ENCODE data around the gene GRID2. TPM values are rescaled to one million over a fixed set of nuclear protein-coding genes. Genes with fewer than 3 reads are reported as not detected.
"Not testable (repeated sequence)": the region's sequence is repeated elsewhere in the genome, so short reads cannot be mapped to it uniquely, and the experiment has no call there.

Gene GRID2
- total RNA-seq, 2 donors from 2014 or later: 27.3 to 40.4 TPM

DNA sequence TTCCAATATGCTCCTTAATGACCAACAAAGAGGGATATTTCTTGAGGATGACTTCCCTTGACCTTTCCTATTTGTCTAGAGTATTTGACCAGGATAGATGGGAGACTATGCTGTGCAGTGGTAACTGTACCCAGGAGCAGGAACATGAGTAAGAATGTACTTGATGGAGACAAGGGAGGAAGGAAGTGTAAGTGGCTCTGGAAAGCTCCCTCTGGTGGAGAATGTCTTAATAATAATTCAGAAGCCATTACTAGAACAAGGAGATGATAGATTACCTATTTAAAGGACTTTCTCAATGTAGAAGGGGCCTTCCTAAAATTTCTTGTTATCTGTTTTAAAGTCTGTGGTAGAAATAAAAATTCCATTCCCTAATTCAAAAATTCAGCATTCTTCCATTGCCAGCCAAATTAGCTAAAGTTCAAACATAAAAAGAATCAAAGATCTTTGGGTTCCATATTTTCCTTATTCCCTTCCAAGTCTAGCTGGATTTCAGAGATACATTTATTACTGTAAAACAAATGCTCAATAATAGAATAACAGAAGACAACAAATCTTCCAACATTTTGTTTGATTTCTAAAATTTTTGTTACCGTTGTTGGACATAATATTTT, 83.8 kb downstream of the GRID2 start:
- no peak overlapping the region for H3K9ac ChIP-seq (ENCODE audit: extremely low read depth, low read length, poor library complexity, severe bottlenecking)
- no peak for DNase-seq
- Mint-ChIP-seq H3K9me3 (peaks cover 1% of the 10 kb centered on the region), H3K27ac (no peak overlapping the region), H3K36me3 (ENCODE audit: low read depth) (no peaks in the 10 kb centered on the region), H3K4me3 (no peak overlapping the region), H3K27me3 (ENCODE audit: insufficient read depth) (no peaks in the 10 kb centered on the region), H3K4me1 (peaks cover 8% of the 10 kb centered on the region)
- WGBS, 2 experiments (ENCODE audit: insufficient coverage in 1 of 2, insufficient read length in 1 of 2): 90% methylated on average over 1 of the region's 1 CpG; no CpG with 5 or more reads in 1 of the 2 experiments
- no peaks in the 10 kb centered on the region for H3K9me3 ChIP-seq (ENCODE audit: control insufficient read depth, low read length)
- H3K27ac ChIP-seq (ENCODE audit: low read depth, low read length): no peak overlapping the region
- TF ChIP-seq, protein P1, sequence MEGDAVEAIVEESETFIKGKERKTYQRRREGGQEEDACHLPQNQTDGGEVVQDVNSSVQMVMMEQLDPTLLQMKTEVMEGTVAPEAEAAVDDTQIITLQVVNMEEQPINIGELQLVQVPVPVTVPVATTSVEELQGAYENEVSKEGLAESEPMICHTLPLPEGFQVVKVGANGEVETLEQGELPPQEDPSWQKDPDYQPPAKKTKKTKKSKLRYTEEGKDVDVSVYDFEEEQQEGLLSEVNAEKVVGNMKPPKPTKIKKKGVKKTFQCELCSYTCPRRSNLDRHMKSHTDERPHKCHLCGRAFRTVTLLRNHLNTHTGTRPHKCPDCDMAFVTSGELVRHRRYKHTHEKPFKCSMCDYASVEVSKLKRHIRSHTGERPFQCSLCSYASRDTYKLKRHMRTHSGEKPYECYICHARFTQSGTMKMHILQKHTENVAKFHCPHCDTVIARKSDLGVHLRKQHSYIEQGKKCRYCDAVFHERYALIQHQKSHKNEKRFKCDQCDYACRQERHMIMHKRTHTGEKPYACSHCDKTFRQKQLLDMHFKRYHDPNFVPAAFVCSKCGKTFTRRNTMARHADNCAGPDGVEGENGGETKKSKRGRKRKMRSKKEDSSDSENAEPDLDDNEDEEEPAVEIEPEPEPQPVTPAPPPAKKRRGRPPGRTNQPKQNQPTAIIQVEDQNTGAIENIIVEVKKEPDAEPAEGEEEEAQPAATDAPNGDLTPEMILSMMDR (conservative IDR thresholded peaks at IDR 0.05): peak; percentile 84
- H3K36me3 ChIP-seq (ENCODE audit: control insufficient read depth, insufficient read depth, low read length): no peaks in the 10 kb centered on the region
- H3K4me1 ChIP-seq (ENCODE audit: control insufficient read depth, insufficient read depth, low read length): no peaks in the 10 kb centered on the region
- no peaks in the 10 kb centered on the region for H3K27me3 ChIP-seq (ENCODE audit: control insufficient read depth, insufficient read depth, low read length, poor library complexity, severe bottlenecking)
- no peak overlapping the region for H3K4me3 ChIP-seq (ENCODE audit: low read length)

DNA sequence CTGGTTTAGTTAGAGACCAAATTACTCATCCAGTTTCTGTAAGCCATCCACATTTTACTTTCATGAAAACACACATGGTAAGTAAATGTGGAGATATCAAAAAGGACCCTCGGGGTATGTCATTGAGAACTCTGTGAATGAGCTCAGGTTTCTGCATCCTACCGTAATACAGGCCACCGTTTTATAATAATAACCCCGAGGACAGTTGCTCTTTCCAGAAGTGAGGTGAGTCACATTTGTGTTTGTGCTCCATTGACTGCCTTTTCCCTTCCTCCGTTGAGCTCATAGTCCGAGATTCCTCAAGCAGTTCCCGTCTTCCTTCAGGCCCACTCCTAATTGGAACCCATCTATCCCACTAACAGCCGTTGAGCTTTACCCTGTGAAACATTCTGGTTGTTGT, 95.3 kb downstream of the GRID2 start:
- no peak overlapping the region for H3K9ac ChIP-seq (ENCODE audit: extremely low read depth, low read length, poor library complexity, severe bottlenecking)
- H3K9me3 ChIP-seq (ENCODE audit: control insufficient read depth, low read length): no peaks in the 10 kb centered on the region
- H3K27me3 ChIP-seq (ENCODE audit: control insufficient read depth, insufficient read depth, low read length, poor library complexity, severe bottlenecking): no peaks in the 10 kb centered on the region
- no peaks in the 10 kb centered on the region for H3K36me3 ChIP-seq (ENCODE audit: control insufficient read depth, insufficient read depth, low read length)
- H3K9me3 Mint-ChIP-seq: no peaks in the 10 kb centered on the region
- H3K4me3 Mint-ChIP-seq: no peak overlapping the region
- no peaks in the 10 kb centered on the region for H3K36me3 Mint-ChIP-seq (ENCODE audit: low read depth)
- DNase-seq: no peak
- no peaks in the 10 kb centered on the region for H3K27me3 Mint-ChIP-seq (ENCODE audit: insufficient read depth)
- H3K27ac ChIP-seq (ENCODE audit: low read depth, low read length): no peak overlapping the region
- TF ChIP-seq, protein P1 (conservative IDR thresholded peaks at IDR 0.05): no peak
- H3K4me1 ChIP-seq (ENCODE audit: control insufficient read depth, insufficient read depth, low read length): peaks cover 3% of the 10 kb centered on the region
- 82 to 84% methylated on average over 6 to 8 of the region's 8 CpGs for WGBS, 2 experiments (ENCODE audit: insufficient coverage in 1 of 2, insufficient read length in 1 of 2)
- no peak overlapping the region for H3K4me3 ChIP-seq (ENCODE audit: low read length)
- H3K27ac Mint-ChIP-seq: no peak overlapping the region
- H3K4me1 Mint-ChIP-seq: peaks cover 14% of the 10 kb centered on the region

DNA sequence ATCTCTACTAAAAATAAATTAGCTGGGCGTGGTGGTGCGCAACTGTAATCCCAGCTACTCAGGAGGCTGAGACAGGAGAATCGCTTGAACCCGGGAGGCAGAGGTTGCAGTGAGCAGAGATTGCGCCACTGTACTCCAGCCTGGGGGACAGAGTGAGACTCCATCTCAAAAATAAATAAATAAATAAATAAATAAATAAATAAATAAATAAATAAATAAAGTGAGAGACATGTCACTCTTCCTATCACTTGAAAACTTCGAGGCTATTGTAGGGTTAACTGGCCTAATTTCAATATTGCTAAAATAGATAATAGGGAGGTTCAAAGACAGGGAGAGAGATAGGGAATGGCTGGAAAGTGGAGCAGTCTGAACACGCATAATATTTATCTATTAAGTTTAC, 99.8 kb downstream of the GRID2 start:
- not testable (repeated sequence) for H3K36me3 Mint-ChIP-seq (ENCODE audit: low read depth); H3K4me3 ChIP-seq (ENCODE audit: low read length); H3K9me3 Mint-ChIP-seq; H3K27me3 Mint-ChIP-seq (ENCODE audit: insufficient read depth); H3K27ac ChIP-seq (ENCODE audit: low read depth, low read length); H3K36me3 ChIP-seq (ENCODE audit: control insufficient read depth, insufficient read depth, low read length); H3K9me3 ChIP-seq (ENCODE audit: control insufficient read depth, low read length); H3K27me3 ChIP-seq (ENCODE audit: control insufficient read depth, insufficient read depth, low read length, poor library complexity, severe bottlenecking); DNase-seq; H3K9ac ChIP-seq (ENCODE audit: extremely low read depth, low read length, poor library complexity, severe bottlenecking); H3K27ac Mint-ChIP-seq; H3K4me3 Mint-ChIP-seq; H3K4me1 ChIP-seq (ENCODE audit: control insufficient read depth, insufficient read depth, low read length)
- H3K4me1 Mint-ChIP-seq: peaks cover 20% of the 10 kb centered on the region
- WGBS, 2 experiments (ENCODE audit: insufficient coverage in 1 of 2, insufficient read length in 1 of 2): 60 to 90% methylated on average over 2 to 7 of the region's 7 CpGs

DNA sequence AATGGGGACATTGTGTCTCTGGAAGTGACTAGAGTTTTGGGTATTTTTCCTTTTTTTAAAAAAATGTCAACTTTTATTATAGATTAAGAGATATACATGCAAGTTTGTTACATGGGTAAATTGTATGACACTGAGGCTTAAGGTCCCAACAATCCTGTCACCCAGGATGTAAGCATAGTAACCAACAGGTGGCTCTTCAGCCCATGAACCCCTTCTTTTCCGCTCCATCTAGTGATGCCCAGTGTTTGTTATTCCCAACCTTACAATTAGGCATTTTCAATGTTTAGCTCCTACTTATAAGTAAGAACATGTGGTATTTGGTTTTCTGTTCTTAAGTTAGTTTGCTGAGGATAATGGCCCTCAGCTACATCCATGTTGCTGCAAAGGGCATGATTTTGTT, 102.7 kb downstream of the GRID2 start:
- Mint-ChIP-seq H3K36me3 (ENCODE audit: low read depth) (no peaks in the 10 kb centered on the region), H3K4me3 (no peak overlapping the region), H3K9me3 (no peaks in the 10 kb centered on the region), H3K27me3 (ENCODE audit: insufficient read depth) (no peaks in the 10 kb centered on the region), H3K4me1 (peaks cover 16% of the 10 kb centered on the region), H3K27ac (no peak overlapping the region)
- H3K4me3 ChIP-seq (ENCODE audit: low read length): no peak overlapping the region
- TF ChIP-seq, protein P1 (conservative IDR thresholded peaks at IDR 0.05): peak; percentile 45
- WGBS, 2 experiments (ENCODE audit: insufficient coverage in 1 of 2, insufficient read length in 1 of 2): 94% methylated on average over 1 of the region's 1 CpG; no CpG with 5 or more reads in 1 of the 2 experiments
- no peaks in the 10 kb centered on the region for H3K27me3 ChIP-seq (ENCODE audit: control insufficient read depth, insufficient read depth, low read length, poor library complexity, severe bottlenecking)
- no peaks in the 10 kb centered on the region for H3K36me3 ChIP-seq (ENCODE audit: control insufficient read depth, insufficient read depth, low read length)
- DNase-seq: no peak
- H3K9me3 ChIP-seq (ENCODE audit: control insufficient read depth, low read length): no peaks in the 10 kb centered on the region
- no peak overlapping the region for H3K9ac ChIP-seq (ENCODE audit: extremely low read depth, low read length, poor library complexity, severe bottlenecking)
- H3K27ac ChIP-seq (ENCODE audit: low read depth, low read length): no peak overlapping the region
- H3K4me1 ChIP-seq (ENCODE audit: control insufficient read depth, insufficient read depth, low read length): peaks cover 3% of the 10 kb centered on the region
